OCI-LY3 (cell line): ENCODE data around the gene PMCH.

Experiments used
- H2AFZ ChIP-seq: fragments of 200-600, 300-600 bp; shearing (Covaris generic); 2 replicates; pipeline ENCODE4 v1.6.0; 2014; ENCODE audit warnings: antibody characterized with exemption, low read depth, low read length
- H3K27ac ChIP-seq: fragments of 200-600, 300-600 bp; sonication (generic); 2 replicates; pipeline ENCODE4 v1.5.1; 2014; ENCODE audit warnings: mild to moderate bottlenecking, low read length, moderate library complexity, mixed read lengths
- H3K27me3 ChIP-seq: fragments of 200-600, 300-600 bp; sonication (generic); 2 replicates; pipeline ENCODE4 v1.6.1; 2014; ENCODE audit warnings: low read depth, low read length, mixed read lengths
- H3K36me3 ChIP-seq: fragments of 200-600, 300-600 bp; sonication (generic); replicated peaks from 2 replicates; pipeline ENCODE3; 2014; ENCODE audit warnings: low read depth, low read length, mixed read lengths
- H3K4me1 ChIP-seq: fragments of 300-600, 200-600 bp; sonication (generic); 2 replicates; pipeline ENCODE4 v1.6.1; 2014; ENCODE audit warnings: low read length, mixed read lengths
- H3K4me2 ChIP-seq: fragments of 200-600, 300-600 bp; sonication (generic); 2 replicates; pipeline ENCODE4 v1.6.1; 2014; ENCODE audit warnings: low read length, mixed read lengths
- H3K4me3 ChIP-seq: fragments of 300-600, 200-600 bp; sonication (generic); 2 replicates; pipeline ENCODE4 v1.5.1; 2014; ENCODE audit warnings: antibody characterized with exemption, mild to moderate bottlenecking, low read length, moderate library complexity
- H3K79me2 ChIP-seq: fragments of 300-600, 200-600 bp; shearing (Covaris generic); 2 replicates; pipeline ENCODE4 v1.6.1; 2014; ENCODE audit warnings: mild to moderate bottlenecking, low read length, mixed read lengths
- H3K9ac ChIP-seq: fragments of 300-600, 200-600 bp; shearing (Covaris generic); 2 replicates; pipeline ENCODE4 v1.6.0; 2014; ENCODE audit warnings: mild to moderate bottlenecking, low read length, moderate library complexity
- H3K9me3 ChIP-seq: fragments of 200-600, 300-600 bp; shearing (Covaris generic); 2 replicates; pipeline ENCODE4 v1.6.1; 2014; ENCODE audit warnings: low read length, mixed read lengths; ENCODE audit not compliant: insufficient read depth
- H4K20me1 ChIP-seq: fragments of 200-600, 300-600 bp; sonication (generic); 2 replicates; pipeline ENCODE4 v1.6.1; 2016; ENCODE audit warnings: low read length, mixed read lengths; ENCODE audit not compliant: insufficient read depth
- EZH2phosphoT487 ChIP-seq: fragments of 200-600 bp; shearing (Covaris generic); IDR thresholded peaks from 2 replicates; pipeline ENCODE4 v1.6.1; 2018; ENCODE audit warnings: antibody characterized with exemption, mixed run types, low read depth
- TF ChIP-seq, protein P1 (sequence below): fragments of 200-600, 300-600 bp; sonication (generic); IDR thresholded peaks from 2 replicates; pipeline ENCODE4 v1.5.1; 2014; ENCODE audit warnings: antibody characterized with exemption, low read length, low read depth

Gene PMCH

DNA sequence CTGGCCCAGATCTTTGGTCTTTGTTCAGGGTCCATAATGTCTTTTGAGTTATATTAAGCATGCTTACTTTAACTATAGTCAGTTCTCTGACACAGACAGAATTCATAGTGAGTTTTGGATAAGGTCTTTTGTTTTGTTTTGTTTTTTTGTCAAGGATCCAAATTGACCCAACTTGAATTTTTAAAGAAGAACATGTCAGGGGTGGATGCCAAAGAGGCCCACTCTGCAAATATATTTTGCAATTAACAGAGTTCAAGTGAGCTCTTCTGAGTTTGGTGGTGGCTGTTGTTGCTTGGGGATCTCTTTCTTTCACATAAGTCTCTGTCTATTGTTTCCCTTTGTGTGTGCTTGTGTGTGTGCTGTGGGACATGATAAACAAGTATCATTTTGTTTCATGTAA is 34.4 kb upstream of the PMCH start:
- Histone ChIP-seq H3K4me3 (no peak overlapping the region), H3K9me3 (no peaks in the 10 kb centered on the region), H3K27me3 (no peaks in the 10 kb centered on the region), H3K4me2 (no peak overlapping the region), H4K20me1 (no peaks in the 10 kb centered on the region), H3K36me3 (no peaks in the 10 kb centered on the region), H3K9ac (no peak overlapping the region), H3K79me2 (no peaks in the 10 kb centered on the region), H3K4me1 (no peaks in the 10 kb centered on the region), H3K27ac (no peak overlapping the region), H2AFZ (no peak overlapping the region)
- no peak for TF ChIP-seq EZH2phosphoT487
- TF ChIP-seq, protein P1, sequence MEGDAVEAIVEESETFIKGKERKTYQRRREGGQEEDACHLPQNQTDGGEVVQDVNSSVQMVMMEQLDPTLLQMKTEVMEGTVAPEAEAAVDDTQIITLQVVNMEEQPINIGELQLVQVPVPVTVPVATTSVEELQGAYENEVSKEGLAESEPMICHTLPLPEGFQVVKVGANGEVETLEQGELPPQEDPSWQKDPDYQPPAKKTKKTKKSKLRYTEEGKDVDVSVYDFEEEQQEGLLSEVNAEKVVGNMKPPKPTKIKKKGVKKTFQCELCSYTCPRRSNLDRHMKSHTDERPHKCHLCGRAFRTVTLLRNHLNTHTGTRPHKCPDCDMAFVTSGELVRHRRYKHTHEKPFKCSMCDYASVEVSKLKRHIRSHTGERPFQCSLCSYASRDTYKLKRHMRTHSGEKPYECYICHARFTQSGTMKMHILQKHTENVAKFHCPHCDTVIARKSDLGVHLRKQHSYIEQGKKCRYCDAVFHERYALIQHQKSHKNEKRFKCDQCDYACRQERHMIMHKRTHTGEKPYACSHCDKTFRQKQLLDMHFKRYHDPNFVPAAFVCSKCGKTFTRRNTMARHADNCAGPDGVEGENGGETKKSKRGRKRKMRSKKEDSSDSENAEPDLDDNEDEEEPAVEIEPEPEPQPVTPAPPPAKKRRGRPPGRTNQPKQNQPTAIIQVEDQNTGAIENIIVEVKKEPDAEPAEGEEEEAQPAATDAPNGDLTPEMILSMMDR = no peak

DNA sequence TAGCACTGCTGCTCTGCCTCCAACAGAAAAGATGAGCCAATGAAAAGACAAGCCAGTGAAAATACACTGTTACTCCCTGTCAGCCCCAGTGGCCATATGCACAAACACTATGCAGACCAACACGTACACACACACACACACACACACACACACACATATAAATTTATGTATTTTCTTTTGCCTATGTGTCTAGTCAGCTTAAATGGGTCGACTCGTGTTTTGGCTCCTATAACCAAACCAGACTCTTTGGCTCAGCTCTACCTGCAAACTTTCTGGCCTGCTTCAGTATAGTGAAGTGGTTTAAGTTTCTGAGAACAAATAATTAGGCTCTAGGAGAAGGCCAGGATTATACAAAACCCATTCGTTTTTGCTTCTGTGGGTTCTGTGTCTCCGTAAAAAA is 30.3 kb upstream of the PMCH start:
- TF ChIP-seq EZH2phosphoT487 = no peak
- TF ChIP-seq, protein P1 = no peak
- Histone ChIP-seq H2AFZ (no peak overlapping the region), H3K36me3 (peaks cover 1% of the 10 kb centered on the region), H3K9me3 (no peaks in the 10 kb centered on the region), H3K4me2 (no peak overlapping the region), H3K9ac (no peak overlapping the region), H4K20me1 (no peaks in the 10 kb centered on the region), H3K4me3 (no peak overlapping the region), H3K4me1 (no peaks in the 10 kb centered on the region), H3K27me3 (no peaks in the 10 kb centered on the region), H3K79me2 (no peaks in the 10 kb centered on the region), H3K27ac (no peak overlapping the region)

DNA sequence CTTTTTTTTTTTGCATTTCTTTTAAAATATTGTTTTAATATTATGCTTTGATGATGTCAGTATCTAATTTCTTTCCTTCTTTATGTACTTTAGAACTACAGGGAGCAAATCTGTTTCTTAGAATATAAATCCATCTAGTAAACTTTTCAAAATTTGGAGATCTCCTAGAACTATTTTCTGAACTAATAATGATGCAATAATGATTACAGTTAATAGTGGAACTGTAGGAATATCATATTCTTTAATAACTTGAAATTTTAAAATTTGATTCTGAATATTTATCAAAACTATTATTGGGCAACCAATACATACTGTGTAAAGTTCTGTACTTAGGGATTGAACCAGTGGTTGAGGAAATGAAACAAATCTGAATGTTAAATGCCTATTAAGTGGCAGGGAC is 23.1 kb upstream of the PMCH start:
- H4K20me1 ChIP-seq = no peaks in the 10 kb centered on the region
- H3K79me2 ChIP-seq = no peaks in the 10 kb centered on the region
- no peaks in the 10 kb centered on the region for H3K27me3 ChIP-seq
- TF ChIP-seq, protein P1 = no peak
- TF ChIP-seq EZH2phosphoT487 = no peak
- H3K9ac ChIP-seq = no peak overlapping the region
- H3K9me3 ChIP-seq = no peaks in the 10 kb centered on the region
- H3K36me3 ChIP-seq = peaks cover 2% of the 10 kb centered on the region
- no peak overlapping the region for H3K4me2 ChIP-seq
- H2AFZ ChIP-seq = no peak overlapping the region
- no peak overlapping the region for H3K27ac ChIP-seq
- peaks cover 6% of the 10 kb centered on the region for H3K4me1 ChIP-seq
- H3K4me3 ChIP-seq = no peak overlapping the region

DNA sequence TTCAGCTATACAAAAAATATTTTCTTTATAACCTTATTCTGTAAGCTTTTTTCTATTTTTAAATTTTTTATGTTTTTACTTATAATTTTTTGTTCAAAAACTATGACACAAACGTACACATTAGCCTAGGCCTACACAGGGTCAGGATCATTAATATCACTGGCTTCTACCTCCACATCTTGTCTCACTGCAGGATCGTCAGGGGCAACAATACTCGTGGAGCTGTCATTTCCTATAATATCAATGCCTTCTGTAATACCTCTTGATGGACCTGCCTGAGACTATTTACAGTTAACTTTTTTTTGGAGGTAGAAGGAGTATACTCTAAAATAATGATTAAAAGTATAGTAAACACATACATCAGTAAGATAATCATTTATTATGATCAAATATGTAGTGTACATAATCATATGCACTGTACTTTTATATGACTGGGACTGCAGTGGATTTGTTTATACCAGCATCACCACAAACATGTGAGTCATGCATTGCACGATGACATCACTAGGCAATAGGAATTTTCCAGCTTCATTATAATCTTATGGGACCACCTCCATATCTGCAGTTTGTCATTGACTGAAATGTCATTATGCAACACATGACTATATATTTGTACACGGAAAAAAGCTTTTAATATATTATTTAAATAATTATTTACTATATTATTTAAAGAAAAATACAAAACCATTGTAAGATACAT is 18.5 kb upstream of the PMCH start:
- Histone ChIP-seq H3K36me3 (no peaks in the 10 kb centered on the region), H4K20me1 (no peaks in the 10 kb centered on the region), H3K9me3 (no peaks in the 10 kb centered on the region), H3K4me1 (peaks cover 5% of the 10 kb centered on the region), H3K4me3 (no peak overlapping the region), H2AFZ (no peak overlapping the region), H3K27me3 (no peaks in the 10 kb centered on the region), H3K9ac (no peak overlapping the region), H3K4me2 (no peak overlapping the region), H3K27ac (no peak overlapping the region), H3K79me2 (no peaks in the 10 kb centered on the region)
- TF ChIP-seq, protein P1 = no peak
- no peak for TF ChIP-seq EZH2phosphoT487
